Ovary (tissue), 9 donors: ENCODE results near the gene NACA2. TPM values are rescaled to one million over a fixed set of nuclear protein-coding genes. Genes with fewer than 3 reads are reported as not detected.

Experiments used
- DNase-seq, 5 donors: peaks; one replicate each; pipeline ENCODE4 v3.0.0-alpha.2; 2019 to 2020
- H3K27ac ChIP-seq, 2 donors: fragments of 200-600 bp; one replicate each; pipeline versions ENCODE4 v1.5.1 to v1.8.0; 2019 to 2022
- H3K27me3 ChIP-seq: fragments of 200-600 bp; one replicate; pipeline ENCODE4 v1.8.0; 2022
- H3K36me3 ChIP-seq: fragments of 200-600 bp; sonication (generic); one replicate; pipeline ENCODE4 v1.5.1; 2019
- H3K4me1 ChIP-seq: one replicate; pipeline ENCODE4 v1.8.1; 2013; ENCODE audit warnings: mild to moderate bottlenecking, moderate library complexity; ENCODE audit not compliant: insufficient read depth
- H3K4me3 ChIP-seq: fragments of 200-600 bp; sonication (generic); one replicate; pipeline ENCODE4 v1.5.1; 2017
- H3K9me3 ChIP-seq, 2 donors: fragments of 200-600 bp in 1 of 2; sonication (generic) in 1 of 2; one replicate each; pipeline versions ENCODE4 v1.5.1 to v1.8.1; 2013 to 2019; ENCODE audit warnings: mild to moderate bottlenecking in 1 of 2, moderate library complexity in 1 of 2
- CTCF ChIP-seq, 3 donors: fragments of 450-650 bp in 2 of 3; fragments of 200-600 bp in 1 of 3; IDR thresholded peaks; one replicate each; pipeline versions ENCODE4 v1.5.1 to v1.8.0; 2016 to 2022; ENCODE audit warnings: antibody characterized with exemption in 3 of 3, mild to moderate bottlenecking in 1 of 3
- EP300 ChIP-seq: sonication (generic); formaldehyde crosslinking; IDR thresholded peaks from one replicate; pipeline ENCODE4 v1.6.1; 2017; ENCODE audit warnings: antibody characterized with exemption
- POLR2A ChIP-seq: fragments of 450-650 bp; IDR thresholded peaks from one replicate; pipeline ENCODE4 v1.6.1; 2017; ENCODE audit warnings: antibody characterized with exemption, mild to moderate bottlenecking, moderate library complexity
- WGBS, 3 donors: extraction: QIAGEN DNeasy Blood & Tissue Kit in 1 of 3; methylation state at CpG; one replicate each; pipeline versions ENCODE4 v1.1.5 to v1.1.7; 2013 to 2017; 5-methylcytosine and 5-hydroxymethylcytosine counted together
- intact Hi-C, 4 donors: fragments of 100-400 bp; cut with DNase I; formaldehyde crosslinking; loops; one replicate each; pipeline versions ENCODE4 v1.11.0 to v1.15.1; 2022 to 2023
- polyA plus RNA-seq, 2 donors: library from polyadenylated mRNA; stranded (reverse); fragments of 200-250 nt in 1 of 2; fragments of 350-450 nt in 1 of 2; fragmentation: Illumina TruSeq in 1 of 2; extraction: RNeasy Lipid Tissue Mini Kit (QIAGEN cat#74804) in 1 of 2; gene quantifications; one replicate each; pipeline ENCODE4 v1.2.3, GENCODE V29; 2013 to 2014
- total RNA-seq, 7 donors: library from RNA; depleted of rRNA in 2 of 7; stranded (reverse); fragments of >200 nt in 2 of 7; fragmentation: NEBNext Ultra II Directional in 3 of 7; extraction: Animal tissue kit (Norgen Biotek cat#: 25700) in 3 of 7; gene quantifications; one replicate each; pipeline versions ENCODE4 v1.1.0 to v1.2.4, GENCODE V29; 2016 to 2023
- donor health status: DM: no; HTN: no; CAD: no; lungs with moderate emphysema.
- donor health status: DM: no; HTN: no; CAD: no.
- donor health status: Bipolar disorder and iron deficiency.
- donor health status: DM: yes; HTN: yes; CAD: no.
- donor health status: DM: no; HTN: no; CAD: no.
- donor health status: DM: yes; HTN: yes; CAD: no.

NACA2 gene
- total and polyA plus RNA-seq, 9 donors = not detected

- intact Hi-C loops = no loop called here
- no peaks in the 10 kb centered on the region for H3K27me3 ChIP-seq
- DNase-seq = no peak
- 94 to 97% (median 95%) methylated on average over 1 of the region's 1 CpG for WGBS, 3 donors
- no peak for TF ChIP-seq EP300
- no peak for TF ChIP-seq POLR2A
- H3K4me1 ChIP-seq = no peaks in the 10 kb centered on the region
- no peak overlapping the region for H3K27ac ChIP-seq
- H3K36me3 ChIP-seq = no peaks in the 10 kb centered on the region
- no peak overlapping the region for H3K4me3 ChIP-seq
- no peaks in the 10 kb centered on the region for H3K9me3 ChIP-seq
Measured at GRCh38 chr17:61619953-61620352, 28.9 kb upstream of the NACA2 start.

DNA sequence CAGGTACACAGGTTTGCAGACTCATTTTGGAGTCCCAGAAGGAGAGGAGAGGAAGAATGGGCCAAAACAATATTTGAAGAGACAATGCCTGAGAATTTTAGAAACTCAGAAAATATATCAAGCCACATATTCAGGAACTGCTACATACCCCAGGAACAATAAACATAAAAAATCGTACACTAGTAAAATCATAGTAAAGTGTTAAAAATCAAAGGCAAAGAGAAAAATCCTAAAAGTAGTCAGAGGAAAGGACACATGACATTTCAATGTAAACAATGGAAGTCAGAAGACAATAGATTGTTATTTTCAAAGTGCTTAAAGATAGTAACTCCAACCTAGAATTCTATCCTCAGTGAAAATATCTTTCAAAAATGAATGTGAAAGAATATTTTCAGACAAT, 28.5 kb upstream of the NACA2 start:
- WGBS, 3 donors = 79 to 98% (median 94%) methylated on average over 1 of the region's 1 CpG
- no peak for DNase-seq

GRCh38 chr17:61618950-61619349, 27.9 kb upstream of the NACA2 start:
- intact Hi-C loops = no loop called here
- no peaks in the 10 kb centered on the region for H3K27me3 ChIP-seq
- TF ChIP-seq EP300 (no peak), POLR2A (no peak)

More for the DNA sequence above, 28.5 kb upstream of the NACA2 start:
- Histone ChIP-seq H3K4me1 (no peaks in the 10 kb centered on the region), H3K4me3 (no peak overlapping the region), H3K27ac (no peak overlapping the region), H3K9me3 (no peaks in the 10 kb centered on the region), H3K27me3 (no peaks in the 10 kb centered on the region), H3K36me3 (no peaks in the 10 kb centered on the region)
- intact Hi-C loops = no loop called here
- no peak for TF ChIP-seq POLR2A
- no peak for TF ChIP-seq CTCF (IDR thresholded peaks at IDR 0.05)
- no peak for TF ChIP-seq EP300

GRCh38 chr17:61617330-61617729, 26.3 kb upstream of the NACA2 start:
- DNase-seq = no peak
- no peaks in the 10 kb centered on the region for H3K4me1 ChIP-seq
- no peak for TF ChIP-seq EP300
- TF ChIP-seq POLR2A = no peak
- TF ChIP-seq CTCF (IDR thresholded peaks at IDR 0.05) = no peak
- no peak overlapping the region for H3K27ac ChIP-seq
- WGBS, 3 donors = 60 to 61% (median 61%) methylated on average over 4 of the region's 4 CpGs
- intact Hi-C loops = no loop called here
- H3K4me3 ChIP-seq = no peak overlapping the region
- no peaks in the 10 kb centered on the region for H3K27me3 ChIP-seq
- no peaks in the 10 kb centered on the region for H3K36me3 ChIP-seq
- no peaks in the 10 kb centered on the region for H3K9me3 ChIP-seq

More at GRCh38 chr17:61618950-61619349, 27.9 kb upstream of the NACA2 start:
- Histone ChIP-seq H3K9me3 (no peaks in the 10 kb centered on the region), H3K4me3 (no peak overlapping the region), H3K4me1 (no peaks in the 10 kb centered on the region), H3K36me3 (no peaks in the 10 kb centered on the region), H3K27ac (no peak overlapping the region)
- DNase-seq = no peak
- 40 to 51% (median 44%) methylated on average over 1 of the region's 1 CpG for WGBS, 3 donors

DNA sequence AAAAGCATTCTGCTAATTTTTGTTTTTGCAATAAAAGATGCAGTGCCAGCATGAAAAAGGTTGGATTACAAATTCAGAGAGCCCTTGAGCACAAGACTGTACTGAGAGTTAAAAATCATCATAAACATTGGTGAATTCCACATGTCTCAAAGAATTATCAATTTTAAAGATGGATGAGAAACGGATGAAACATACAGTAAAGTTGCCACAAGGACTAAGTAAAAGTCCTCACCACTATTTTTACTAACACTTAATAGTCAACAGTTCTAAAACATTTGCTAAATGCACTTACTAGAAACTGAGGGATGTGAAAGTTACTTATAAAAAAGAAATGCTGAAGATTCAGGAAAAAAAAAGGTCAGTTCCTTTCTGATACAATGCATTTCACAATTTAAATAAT, 25.8 kb upstream of the NACA2 start:
- Histone ChIP-seq H3K27me3 (no peaks in the 10 kb centered on the region), H3K4me1 (no peaks in the 10 kb centered on the region), H3K9me3 (no peaks in the 10 kb centered on the region), H3K36me3 (no peaks in the 10 kb centered on the region), H3K4me3 (no peak overlapping the region), H3K27ac (no peak overlapping the region)
- intact Hi-C loops = no loop called here
- no peak for TF ChIP-seq CTCF (IDR thresholded peaks at IDR 0.05)
- no peak for TF ChIP-seq POLR2A
- no peak for TF ChIP-seq EP300
- WGBS, 3 donors = 7 to 30% (median 25%) methylated on average over 1 of the region's 1 CpG
- no peak for DNase-seq
